Ishikawa (cell line): ENCODE measurements around the gene PIEZO2.

Source experiments
- CEBPB ChIP-seq: IDR thresholded peaks from 2 replicates; pipeline ENCODE4 v1.6.1; 2012
- CREB1 ChIP-seq: IDR thresholded peaks from 2 replicates; pipeline ENCODE4 v1.6.1; 2012; ENCODE audit warnings: low read depth
- EP300 ChIP-seq: IDR thresholded peaks from 2 replicates; pipeline ENCODE4 v1.6.1; 2012; ENCODE audit warnings: borderline replicate concordance
- FOXM1 ChIP-seq: IDR thresholded peaks from 2 replicates; pipeline ENCODE4 v1.6.1; 2012; ENCODE audit warnings: low read depth, borderline replicate concordance
- NFIC ChIP-seq: IDR thresholded peaks from 2 replicates; pipeline ENCODE4 v1.6.1; 2012
- RAD21 ChIP-seq: IDR thresholded peaks from 2 replicates; pipeline ENCODE4 v1.6.1; 2012; ENCODE audit warnings: low read depth
- TAF1 ChIP-seq: IDR thresholded peaks from 2 replicates; pipeline ENCODE4 v1.6.1; 2012; ENCODE audit warnings: low read depth, mild to moderate bottlenecking
- TCF12 ChIP-seq: IDR thresholded peaks from 2 replicates; pipeline ENCODE4 v1.6.1; 2012; ENCODE audit warnings: low read depth
- TEAD4 ChIP-seq: IDR thresholded peaks from 2 replicates; pipeline ENCODE4 v1.6.1; 2012
- YY1 ChIP-seq: IDR thresholded peaks from 2 replicates; pipeline ENCODE4 v1.6.1; 2012; ENCODE audit warnings: low read depth
- ZBTB7A ChIP-seq: IDR thresholded peaks from 2 replicates; pipeline ENCODE4 v1.6.1; 2012; ENCODE audit warnings: low read depth
- TF ChIP-seq, protein P1 (sequence below): IDR thresholded peaks from 2 replicates; pipeline ENCODE4 v1.6.1; 2012
- TF ChIP-seq, protein P2 (sequence below): IDR thresholded peaks from 2 replicates; pipeline ENCODE4 v1.6.1; 2012; ENCODE audit warnings: low read depth, mild to moderate bottlenecking
- TF ChIP-seq, protein P3 (sequence below): IDR thresholded peaks from 2 replicates; pipeline ENCODE4 v1.6.1; 2012

DNA sequence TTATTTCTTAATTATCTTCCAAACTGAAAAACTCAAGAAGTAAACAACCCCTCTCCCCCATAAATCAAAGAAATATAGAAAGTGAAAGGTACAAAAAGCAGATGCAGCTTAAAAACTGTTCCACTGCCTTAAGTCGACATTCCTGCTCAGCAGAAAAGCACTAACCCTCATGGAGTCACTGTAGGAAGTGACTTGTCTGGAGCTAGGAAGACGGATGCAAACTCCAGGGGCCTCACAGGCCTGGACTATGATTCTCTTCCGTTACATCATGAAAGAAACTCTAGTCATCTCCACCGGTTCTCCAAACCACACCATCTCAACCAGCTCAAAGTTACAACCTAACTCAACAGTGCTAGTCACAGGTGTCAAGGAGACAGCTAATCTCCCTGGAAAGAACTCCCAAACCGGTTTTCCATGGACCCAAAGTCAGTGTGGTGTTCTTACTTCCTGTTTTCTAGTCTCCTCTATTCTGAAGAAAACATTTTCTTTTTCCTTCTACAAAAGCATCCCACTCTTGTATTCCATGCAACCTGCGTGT is 128.4 kb downstream of the PIEZO2 start:
- TF ChIP-seq TCF12 = no peak
- TF ChIP-seq TEAD4 = no peak
- no peak for TF ChIP-seq TAF1
- no peak for TF ChIP-seq YY1
- no peak for TF ChIP-seq ZBTB7A
- TF ChIP-seq, protein P1, sequence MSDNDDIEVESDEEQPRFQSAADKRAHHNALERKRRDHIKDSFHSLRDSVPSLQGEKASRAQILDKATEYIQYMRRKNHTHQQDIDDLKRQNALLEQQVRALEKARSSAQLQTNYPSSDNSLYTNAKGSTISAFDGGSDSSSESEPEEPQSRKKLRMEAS = no peak
- TF ChIP-seq, protein P2, sequence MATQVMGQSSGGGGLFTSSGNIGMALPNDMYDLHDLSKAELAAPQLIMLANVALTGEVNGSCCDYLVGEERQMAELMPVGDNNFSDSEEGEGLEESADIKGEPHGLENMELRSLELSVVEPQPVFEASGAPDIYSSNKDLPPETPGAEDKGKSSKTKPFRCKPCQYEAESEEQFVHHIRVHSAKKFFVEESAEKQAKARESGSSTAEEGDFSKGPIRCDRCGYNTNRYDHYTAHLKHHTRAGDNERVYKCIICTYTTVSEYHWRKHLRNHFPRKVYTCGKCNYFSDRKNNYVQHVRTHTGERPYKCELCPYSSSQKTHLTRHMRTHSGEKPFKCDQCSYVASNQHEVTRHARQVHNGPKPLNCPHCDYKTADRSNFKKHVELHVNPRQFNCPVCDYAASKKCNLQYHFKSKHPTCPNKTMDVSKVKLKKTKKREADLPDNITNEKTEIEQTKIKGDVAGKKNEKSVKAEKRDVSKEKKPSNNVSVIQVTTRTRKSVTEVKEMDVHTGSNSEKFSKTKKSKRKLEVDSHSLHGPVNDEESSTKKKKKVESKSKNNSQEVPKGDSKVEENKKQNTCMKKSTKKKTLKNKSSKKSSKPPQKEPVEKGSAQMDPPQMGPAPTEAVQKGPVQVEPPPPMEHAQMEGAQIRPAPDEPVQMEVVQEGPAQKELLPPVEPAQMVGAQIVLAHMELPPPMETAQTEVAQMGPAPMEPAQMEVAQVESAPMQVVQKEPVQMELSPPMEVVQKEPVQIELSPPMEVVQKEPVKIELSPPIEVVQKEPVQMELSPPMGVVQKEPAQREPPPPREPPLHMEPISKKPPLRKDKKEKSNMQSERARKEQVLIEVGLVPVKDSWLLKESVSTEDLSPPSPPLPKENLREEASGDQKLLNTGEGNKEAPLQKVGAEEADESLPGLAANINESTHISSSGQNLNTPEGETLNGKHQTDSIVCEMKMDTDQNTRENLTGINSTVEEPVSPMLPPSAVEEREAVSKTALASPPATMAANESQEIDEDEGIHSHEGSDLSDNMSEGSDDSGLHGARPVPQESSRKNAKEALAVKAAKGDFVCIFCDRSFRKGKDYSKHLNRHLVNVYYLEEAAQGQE = no peak
- TF ChIP-seq CEBPB = no peak
- TF ChIP-seq RAD21 = no peak
- no peak for TF ChIP-seq EP300
- TF ChIP-seq CREB1 = no peak
- TF ChIP-seq NFIC = no peak
- TF ChIP-seq FOXM1 = no peak
- TF ChIP-seq, protein P3, sequence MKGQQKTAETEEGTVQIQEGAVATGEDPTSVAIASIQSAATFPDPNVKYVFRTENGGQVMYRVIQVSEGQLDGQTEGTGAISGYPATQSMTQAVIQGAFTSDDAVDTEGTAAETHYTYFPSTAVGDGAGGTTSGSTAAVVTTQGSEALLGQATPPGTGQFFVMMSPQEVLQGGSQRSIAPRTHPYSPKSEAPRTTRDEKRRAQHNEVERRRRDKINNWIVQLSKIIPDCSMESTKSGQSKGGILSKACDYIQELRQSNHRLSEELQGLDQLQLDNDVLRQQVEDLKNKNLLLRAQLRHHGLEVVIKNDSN = no peak
